Fibroblast of gingiva (primary cell): ENCODE data around the gene MDM1.

ENCODE experiments used
- DNase-seq: peaks from one replicate; pipeline ENCODE4 v3.0.0-alpha.2; 2011; ENCODE audit warnings: low read depth

The MDM1 gene

GRCh38 chr12:68356060-68356695, 24.0 kb upstream of the MDM1 start:
- no peak for DNase-seq

GRCh38 chr12:68354977-68355541, 22.9 kb upstream of the MDM1 start:
- no peak for DNase-seq

GRCh38 chr12:68352067-68352466, 19.9 kb upstream of the MDM1 start:
- DNase-seq, result no peak

- DNase-seq, result peak; percentile 29
Measured at GRCh38 chr12:68350753-68351152, 18.6 kb upstream of the MDM1 start.

GRCh38 chr12:68349921-68350606, 17.9 kb upstream of the MDM1 start:
- no peak for DNase-seq

- no peak for DNase-seq
Measured at GRCh38 chr12:68349220-68349621, 17.1 kb upstream of the MDM1 start.

GRCh38 chr12:68348419-68348818, 16.3 kb upstream of the MDM1 start:
- DNase-seq, result no peak

- DNase-seq, result no peak
Measured at GRCh38 chr12:68345763-68346162, 13.6 kb upstream of the MDM1 start.

- no peak for DNase-seq
Measured at GRCh38 chr12:68344126-68344525, 12.0 kb upstream of the MDM1 start.

GRCh38 chr12:68342966-68343365, 10.8 kb upstream of the MDM1 start:
- no peak for DNase-seq

GRCh38 chr12:68341822-68342221, 9.7 kb upstream of the MDM1 start:
- no peak for DNase-seq

GRCh38 chr12:68340404-68341270, 8.5 kb upstream of the MDM1 start:
- DNase-seq, result no peak

- DNase-seq, result no peak
Measured at GRCh38 chr12:68336889-68337303, 4.7 kb upstream of the MDM1 start.

GRCh38 chr12:68335462-68335861, 3.3 kb upstream of the MDM1 start:
- DNase-seq, result no peak

- no peak for DNase-seq
Measured at GRCh38 chr12:68334132-68334531, 2.0 kb upstream of the MDM1 start.

GRCh38 chr12:68332728-68333630, 817 bp upstream of the MDM1 start:
- no peak for DNase-seq

- DNase-seq, result no peak
Measured at GRCh38 chr12:68331500-68331868, 678 bp downstream of the MDM1 start.

GRCh38 chr12:68327896-68328295, 4.3 kb downstream of the MDM1 start:
- no peak for DNase-seq

- peak; percentile 41 for DNase-seq
Measured at GRCh38 chr12:68326716-68327115, 5.4 kb downstream of the MDM1 start.

- DNase-seq, result no peak
Measured at GRCh38 chr12:68325966-68326365, 6.2 kb downstream of the MDM1 start.

- DNase-seq, result no peak
Measured at GRCh38 chr12:68324531-68324930, 7.6 kb downstream of the MDM1 start.

- DNase-seq, result no peak
Measured at GRCh38 chr12:68321140-68321539, 11.0 kb downstream of the MDM1 start.
